ENCODE measurements around the gene NUDT5. TPM values are rescaled to one million over a fixed set of nuclear protein-coding genes. Genes with fewer than 3 reads are reported as not detected.

NUDT5 gene
- total RNA-seq, 4 donors from 2014 or later: 23.0 to 31.2 (median 27.3) TPM

DNA sequence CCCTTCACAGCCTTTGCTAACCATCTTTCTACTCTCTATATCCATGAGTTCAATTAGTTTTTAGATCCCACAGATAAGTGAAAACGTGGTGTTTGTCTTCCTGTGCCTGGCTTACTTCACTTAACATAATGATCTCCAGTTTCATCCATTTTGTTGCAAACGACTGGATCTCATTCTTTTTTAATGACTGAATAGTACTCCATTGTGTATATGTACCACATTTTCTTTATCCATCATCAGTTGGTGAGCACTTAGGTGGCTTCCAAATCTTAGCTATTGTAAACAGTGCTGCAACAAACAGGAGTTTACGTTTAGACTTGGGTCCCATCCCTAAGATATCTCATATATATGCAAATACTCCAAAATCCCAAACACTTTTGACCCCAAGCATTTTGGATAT, 9.4 kb upstream of the NUDT5 start:
- H3K27me3 ChIP-seq: no peaks in the 10 kb centered on the region
- no peak for ATAC-seq
- 93 to 95% methylated on average over 3 of the region's 3 CpGs for WGBS, 2 donors (ENCODE audit: low coverage in 1 of 2)
- H3K9me3 ChIP-seq: no peaks in the 10 kb centered on the region
- no peak overlapping the region for H3K4me3 ChIP-seq
- H3K36me3 ChIP-seq: peaks cover 0 to 69% of the 10 kb centered on the region in 2 donors
- H3K4me1 ChIP-seq: no peaks in the 10 kb centered on the region
- no peak overlapping the region for H3K27ac ChIP-seq
- TF ChIP-seq POLR2AphosphoS5 (IDR thresholded peaks at IDR 0.05) (no peak), POLR2A (IDR thresholded peaks at IDR 0.05) (no peak), EP300 (IDR thresholded peaks at IDR 0.05) (no peak)
- TF ChIP-seq, protein P1, sequence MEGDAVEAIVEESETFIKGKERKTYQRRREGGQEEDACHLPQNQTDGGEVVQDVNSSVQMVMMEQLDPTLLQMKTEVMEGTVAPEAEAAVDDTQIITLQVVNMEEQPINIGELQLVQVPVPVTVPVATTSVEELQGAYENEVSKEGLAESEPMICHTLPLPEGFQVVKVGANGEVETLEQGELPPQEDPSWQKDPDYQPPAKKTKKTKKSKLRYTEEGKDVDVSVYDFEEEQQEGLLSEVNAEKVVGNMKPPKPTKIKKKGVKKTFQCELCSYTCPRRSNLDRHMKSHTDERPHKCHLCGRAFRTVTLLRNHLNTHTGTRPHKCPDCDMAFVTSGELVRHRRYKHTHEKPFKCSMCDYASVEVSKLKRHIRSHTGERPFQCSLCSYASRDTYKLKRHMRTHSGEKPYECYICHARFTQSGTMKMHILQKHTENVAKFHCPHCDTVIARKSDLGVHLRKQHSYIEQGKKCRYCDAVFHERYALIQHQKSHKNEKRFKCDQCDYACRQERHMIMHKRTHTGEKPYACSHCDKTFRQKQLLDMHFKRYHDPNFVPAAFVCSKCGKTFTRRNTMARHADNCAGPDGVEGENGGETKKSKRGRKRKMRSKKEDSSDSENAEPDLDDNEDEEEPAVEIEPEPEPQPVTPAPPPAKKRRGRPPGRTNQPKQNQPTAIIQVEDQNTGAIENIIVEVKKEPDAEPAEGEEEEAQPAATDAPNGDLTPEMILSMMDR (IDR thresholded peaks at IDR 0.05): no peak

DNA sequence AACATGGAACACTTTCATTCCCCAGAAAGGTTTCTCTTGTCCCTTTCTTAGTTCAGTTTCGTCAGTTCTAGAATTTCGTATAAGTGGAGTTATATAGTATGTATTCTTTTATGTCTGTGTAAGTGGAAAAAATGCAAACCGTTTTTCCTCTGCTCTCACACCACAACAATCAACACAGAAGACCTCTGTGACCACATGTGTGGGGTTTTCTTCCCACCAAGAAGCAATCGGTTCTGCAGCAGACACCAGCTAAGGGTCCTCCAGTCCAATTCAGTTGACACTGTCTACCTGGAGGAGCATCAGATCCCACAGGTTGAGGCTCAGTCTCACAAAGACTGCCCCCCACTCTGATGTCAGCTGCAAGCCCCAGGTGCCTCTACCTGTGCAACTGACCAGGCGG, 6.5 kb upstream of the NUDT5 start:
- no peaks in the 10 kb centered on the region for H3K27me3 ChIP-seq
- peaks cover 0 to 14% (median 7%) of the 10 kb centered on the region in 3 donors for H3K4me1 ChIP-seq
- H3K4me3 ChIP-seq: no peak overlapping the region
- no peak overlapping the region for H3K27ac ChIP-seq
- TF ChIP-seq EP300 (IDR thresholded peaks at IDR 0.05): no peak
- TF ChIP-seq, protein P1 (IDR thresholded peaks at IDR 0.05): no peak
- TF ChIP-seq POLR2AphosphoS5 (IDR thresholded peaks at IDR 0.05): no peak
- TF ChIP-seq POLR2A (IDR thresholded peaks at IDR 0.05): no peak
- 81 to 87% methylated on average over 3 to 4 of the region's 5 CpGs for WGBS, 2 donors (ENCODE audit: low coverage in 1 of 2)
- peaks cover 0 to 58% of the 10 kb centered on the region in 2 donors for H3K36me3 ChIP-seq
- ATAC-seq: no peak
- H3K9me3 ChIP-seq: no peaks in the 10 kb centered on the region

DNA sequence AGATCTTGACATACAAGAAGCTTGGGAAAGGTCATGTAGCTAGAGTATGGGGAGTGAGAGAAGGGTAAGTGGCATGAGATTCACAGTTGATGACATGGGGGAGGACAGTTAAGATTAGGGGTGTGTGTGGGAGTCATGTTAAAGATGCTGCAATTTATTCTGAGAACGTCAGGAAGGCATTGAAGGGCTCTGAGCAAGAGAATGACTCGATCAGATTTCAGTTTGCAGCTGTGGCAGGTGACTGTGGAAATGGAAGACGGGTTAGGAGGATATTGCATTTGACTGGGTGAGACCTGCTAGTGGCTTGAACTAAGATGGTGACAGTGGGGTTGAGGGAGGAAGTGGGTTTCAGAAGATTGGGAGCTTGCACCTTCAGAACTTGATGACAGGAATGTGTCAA, 5.9 kb upstream of the NUDT5 start:
- H3K27me3 ChIP-seq: no peaks in the 10 kb centered on the region
- no peak for ATAC-seq
- H3K36me3 ChIP-seq: peaks cover 0 to 58% of the 10 kb centered on the region in 2 donors
- no peaks in the 10 kb centered on the region for H3K9me3 ChIP-seq
- no peak overlapping the region for H3K27ac ChIP-seq
- no peak overlapping the region for H3K4me3 ChIP-seq
- TF ChIP-seq, protein P1 (IDR thresholded peaks at IDR 0.05): no peak
- no peak for TF ChIP-seq POLR2A (IDR thresholded peaks at IDR 0.05)
- TF ChIP-seq EP300 (IDR thresholded peaks at IDR 0.05): no peak
- no peak for TF ChIP-seq POLR2AphosphoS5 (IDR thresholded peaks at IDR 0.05)
- H3K4me1 ChIP-seq: peaks cover 0 to 21% (median 7%) of the 10 kb centered on the region in 3 donors
- 89% methylated on average over 3 of the region's 3 CpGs for WGBS, 2 donors (ENCODE audit: low coverage in 1 of 2)

DNA sequence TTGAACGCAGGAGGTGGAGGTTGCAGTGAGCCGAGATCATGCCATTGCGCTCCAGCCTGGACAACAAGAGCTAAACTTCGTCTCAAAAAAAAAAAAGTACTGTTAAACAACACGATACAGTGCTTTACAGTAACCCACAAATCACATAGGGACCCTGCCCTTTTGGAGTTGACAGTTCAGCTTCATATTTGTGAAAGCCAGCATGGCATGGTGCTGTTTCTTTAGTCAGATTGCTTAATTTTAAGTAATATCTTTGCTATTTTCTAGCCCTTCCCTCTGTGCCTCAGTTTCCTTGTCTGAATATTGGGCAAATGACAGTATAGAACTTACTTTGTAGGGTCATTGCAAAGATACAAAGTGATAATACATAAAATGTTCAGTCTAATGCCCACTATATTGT, 5.2 kb upstream of the NUDT5 start:
- Histone ChIP-seq H3K36me3 (peaks cover 0 to 58% of the 10 kb centered on the region in 2 donors), H3K4me3 (no peak overlapping the region), H3K9me3 (no peaks in the 10 kb centered on the region), H3K4me1 (peaks cover 0 to 24% (median 7%) of the 10 kb centered on the region in 3 donors), H3K27me3 (no peaks in the 10 kb centered on the region), H3K27ac (no peak overlapping the region)
- no peak for ATAC-seq
- TF ChIP-seq EP300 (IDR thresholded peaks at IDR 0.05) (no peak), POLR2AphosphoS5 (IDR thresholded peaks at IDR 0.05) (no peak), POLR2A (IDR thresholded peaks at IDR 0.05) (no peak)
- TF ChIP-seq, protein P1 (IDR thresholded peaks at IDR 0.05): no peak
- 80 to 95% methylated on average over 3 to 5 of the region's 5 CpGs for WGBS, 2 donors (ENCODE audit: low coverage in 1 of 2)

DNA sequence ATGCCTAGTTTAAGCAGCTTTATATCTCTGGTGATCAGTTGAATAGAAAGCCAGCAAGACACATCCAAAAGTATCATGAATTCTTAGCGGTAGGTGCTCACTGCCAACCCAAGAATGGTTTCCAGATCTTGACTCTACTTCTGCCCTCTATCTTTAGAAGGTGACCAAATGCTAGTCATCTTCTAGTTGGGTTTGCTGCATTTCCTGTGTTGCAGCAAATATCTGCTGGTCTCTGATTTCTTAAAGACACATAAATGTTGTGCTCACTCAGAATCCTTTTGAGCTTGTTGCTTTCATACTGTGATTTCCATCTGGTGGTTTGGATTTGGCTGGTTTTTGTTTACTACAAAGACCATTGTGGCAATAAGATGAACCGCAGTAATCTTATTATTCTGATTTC, 2.5 kb upstream of the NUDT5 start:
- TF ChIP-seq, protein P1 (IDR thresholded peaks at IDR 0.05): no peak
- no peak for TF ChIP-seq POLR2A (IDR thresholded peaks at IDR 0.05)

More for the DNA sequence above, 2.5 kb upstream of the NUDT5 start:
- 88 to 90% methylated on average over 2 of the region's 2 CpGs for WGBS, 2 donors (ENCODE audit: low coverage in 1 of 2)
- Histone ChIP-seq H3K4me3 (no peak overlapping the region), H3K4me1 (peaks cover 4 to 39% (median 19%) of the 10 kb centered on the region in 3 donors), H3K36me3 (peaks cover 0 to 44% of the 10 kb centered on the region in 2 donors), H3K27me3 (no peaks in the 10 kb centered on the region), H3K9me3 (no peaks in the 10 kb centered on the region), H3K27ac (no peak overlapping the region)
- no peak for ATAC-seq

All from gastroesophageal sphincter (tissue), 4 donors.